HG02623 (cell line): ENCODE measurements around the gene PPAN.

Experiments used
- ATAC-seq: cut with Tn5 transposase; IDR thresholded peaks from one replicate; pipeline ENCODE4 v1.9.1; 2021; ENCODE audit warnings: moderate library complexity; ENCODE audit not compliant: unreplicated experiment

PPAN gene

GRCh38 chr19:10137751-10138682 lies 31.9 kb downstream of the PPAN start:
- no peak for ATAC-seq

- no peak for ATAC-seq
These were observed 33.0 kb downstream of the PPAN start for GRCh38 chr19:10138879-10139795.

- no peak for ATAC-seq
These were observed 33.8 kb downstream of the PPAN start for GRCh38 chr19:10139952-10140351.

GRCh38 chr19:10141479-10141878 lies 35.3 kb downstream of the PPAN start:
- ATAC-seq = no peak

GRCh38 chr19:10141973-10142372 lies 35.8 kb downstream of the PPAN start:
- ATAC-seq = no peak

- ATAC-seq = no peak
These were observed 36.7 kb downstream of the PPAN start for GRCh38 chr19:10142701-10143375.

GRCh38 chr19:10143681-10144080 lies 37.5 kb downstream of the PPAN start:
- no peak for ATAC-seq

GRCh38 chr19:10144361-10144760 lies 38.2 kb downstream of the PPAN start:
- no peak for ATAC-seq

GRCh38 chr19:10145031-10145430 lies 38.9 kb downstream of the PPAN start:
- ATAC-seq = no peak

GRCh38 chr19:10146142-10146541 lies 40.0 kb downstream of the PPAN start:
- ATAC-seq = no peak

GRCh38 chr19:10149427-10149826 lies 43.3 kb downstream of the PPAN start:
- no peak for ATAC-seq

- ATAC-seq = no peak
These were observed 45.4 kb downstream of the PPAN start for GRCh38 chr19:10151521-10151920.

- no peak for ATAC-seq
These were observed 45.9 kb downstream of the PPAN start for GRCh38 chr19:10152100-10152499.

GRCh38 chr19:10155839-10156238 lies 49.7 kb downstream of the PPAN start:
- no peak for ATAC-seq

GRCh38 chr19:10158071-10158470 lies 51.9 kb downstream of the PPAN start:
- ATAC-seq = no peak

GRCh38 chr19:10158485-10158884 lies 52.3 kb downstream of the PPAN start:
- no peak for ATAC-seq

- no peak for ATAC-seq
These were observed 53.4 kb downstream of the PPAN start for GRCh38 chr19:10159610-10160009.
